Nephron progenitor cell (in vitro differentiated cells): ENCODE measurements around the gene OR6N1.

Source experiments
- DNase-seq: peaks from one replicate; pipeline ENCODE4 v3.0.0; 2021
- H3K27ac Mint-ChIP-seq: 2 replicates; pipeline ENCODE4 v1.8.0; 2021; ENCODE audit warnings: mild to moderate bottlenecking, moderate library complexity, mixed read lengths
- H3K27me3 Mint-ChIP-seq: 2 replicates; pipeline ENCODE4 v1.8.0; 2021; ENCODE audit warnings: mild to moderate bottlenecking, low read depth, mixed read lengths; ENCODE audit not compliant: poor library complexity
- H3K36me3 Mint-ChIP-seq: 2 replicates; pipeline ENCODE4 v1.8.0; 2021; ENCODE audit warnings: low read depth, mixed read lengths
- H3K4me1 Mint-ChIP-seq: 2 replicates; pipeline ENCODE4 v1.8.0; 2021; ENCODE audit warnings: mixed read lengths
- H3K4me3 Mint-ChIP-seq: 2 replicates; pipeline ENCODE4 v1.8.0; 2021; ENCODE audit warnings: mild to moderate bottlenecking, moderate library complexity, mixed read lengths
- H3K9me3 Mint-ChIP-seq: 2 replicates; pipeline ENCODE4 v1.8.0; 2021; ENCODE audit warnings: mild to moderate bottlenecking, moderate library complexity, mixed read lengths
- TF ChIP-seq, protein P1 (sequence below): fragments of 200-600 bp; sonication (generic); IDR thresholded peaks from 2 replicates; pipeline ENCODE4 v1.5.0; 2021; ENCODE audit warnings: antibody characterized with exemption

OR6N1 gene

DNA sequence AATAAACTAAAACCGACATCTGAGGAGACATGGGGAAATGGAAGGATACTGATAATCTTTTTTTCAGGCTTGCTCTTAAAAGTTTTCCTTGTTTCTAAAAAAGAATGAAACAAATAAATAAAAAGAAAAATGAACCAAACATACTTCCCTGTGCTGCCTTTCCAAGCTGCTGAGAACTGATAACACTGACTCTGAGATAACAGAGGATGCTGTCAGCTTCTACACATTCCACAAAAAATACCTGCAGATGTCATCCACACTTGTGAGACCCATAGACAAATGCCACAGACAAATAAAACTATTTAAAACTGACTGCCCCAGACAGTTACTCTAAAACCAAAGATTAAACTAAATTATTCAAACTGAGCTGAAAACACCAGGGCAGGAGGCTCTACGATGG is 39.5 kb downstream of the OR6N1 start:
- no peak overlapping the region for H3K4me3 Mint-ChIP-seq
- no peak for DNase-seq
- TF ChIP-seq, protein P1, sequence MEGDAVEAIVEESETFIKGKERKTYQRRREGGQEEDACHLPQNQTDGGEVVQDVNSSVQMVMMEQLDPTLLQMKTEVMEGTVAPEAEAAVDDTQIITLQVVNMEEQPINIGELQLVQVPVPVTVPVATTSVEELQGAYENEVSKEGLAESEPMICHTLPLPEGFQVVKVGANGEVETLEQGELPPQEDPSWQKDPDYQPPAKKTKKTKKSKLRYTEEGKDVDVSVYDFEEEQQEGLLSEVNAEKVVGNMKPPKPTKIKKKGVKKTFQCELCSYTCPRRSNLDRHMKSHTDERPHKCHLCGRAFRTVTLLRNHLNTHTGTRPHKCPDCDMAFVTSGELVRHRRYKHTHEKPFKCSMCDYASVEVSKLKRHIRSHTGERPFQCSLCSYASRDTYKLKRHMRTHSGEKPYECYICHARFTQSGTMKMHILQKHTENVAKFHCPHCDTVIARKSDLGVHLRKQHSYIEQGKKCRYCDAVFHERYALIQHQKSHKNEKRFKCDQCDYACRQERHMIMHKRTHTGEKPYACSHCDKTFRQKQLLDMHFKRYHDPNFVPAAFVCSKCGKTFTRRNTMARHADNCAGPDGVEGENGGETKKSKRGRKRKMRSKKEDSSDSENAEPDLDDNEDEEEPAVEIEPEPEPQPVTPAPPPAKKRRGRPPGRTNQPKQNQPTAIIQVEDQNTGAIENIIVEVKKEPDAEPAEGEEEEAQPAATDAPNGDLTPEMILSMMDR: no peak
- H3K27me3 Mint-ChIP-seq: no peaks in the 10 kb centered on the region
- no peaks in the 10 kb centered on the region for H3K36me3 Mint-ChIP-seq
- H3K9me3 Mint-ChIP-seq: no peaks in the 10 kb centered on the region
- H3K27ac Mint-ChIP-seq: no peak overlapping the region
- H3K4me1 Mint-ChIP-seq: no peaks in the 10 kb centered on the region

DNA sequence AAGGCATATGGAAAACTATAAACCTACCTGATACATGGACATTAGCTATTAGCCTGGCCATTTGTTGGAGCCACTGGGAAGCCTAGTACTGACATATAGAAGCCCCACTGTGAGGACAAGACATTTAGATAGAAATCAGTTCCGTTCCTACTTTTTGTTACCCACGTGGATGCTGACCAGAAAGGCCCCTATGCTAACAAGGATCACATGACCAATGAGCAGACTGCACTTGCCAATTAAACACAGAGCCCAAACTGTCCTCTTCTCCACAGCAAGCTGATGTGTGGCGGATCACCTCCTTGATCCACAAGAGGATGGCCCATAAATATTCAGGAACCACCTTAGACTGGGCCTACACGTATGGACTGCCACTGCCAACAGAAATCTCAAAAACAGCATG is 40.3 kb downstream of the OR6N1 start:
- TF ChIP-seq, protein P1: no peak
- H3K27ac Mint-ChIP-seq: no peak overlapping the region
- H3K9me3 Mint-ChIP-seq: no peaks in the 10 kb centered on the region
- DNase-seq: no peak
- no peaks in the 10 kb centered on the region for H3K27me3 Mint-ChIP-seq
- no peaks in the 10 kb centered on the region for H3K4me1 Mint-ChIP-seq
- H3K36me3 Mint-ChIP-seq: no peaks in the 10 kb centered on the region
- no peak overlapping the region for H3K4me3 Mint-ChIP-seq

GRCh38 chr1:158730453-158730852 is 41.5 kb downstream of the OR6N1 start:
- Mint-ChIP-seq H3K4me3 (no peak overlapping the region), H3K27me3 (no peaks in the 10 kb centered on the region), H3K27ac (no peak overlapping the region), H3K9me3 (no peaks in the 10 kb centered on the region), H3K36me3 (no peaks in the 10 kb centered on the region), H3K4me1 (no peaks in the 10 kb centered on the region)
- TF ChIP-seq, protein P1: no peak
- no peak for DNase-seq

GRCh38 chr1:158728510-158729225 is 43.3 kb downstream of the OR6N1 start:
- Mint-ChIP-seq H3K27me3 (no peaks in the 10 kb centered on the region), H3K27ac (no peak overlapping the region)
- TF ChIP-seq, protein P1: no peak

GRCh38 chr1:158724442-158724841 is 47.6 kb downstream of the OR6N1 start:
- DNase-seq: no peak
- Mint-ChIP-seq H3K4me3 (no peak overlapping the region), H3K9me3 (no peaks in the 10 kb centered on the region), H3K36me3 (no peaks in the 10 kb centered on the region), H3K27me3 (no peaks in the 10 kb centered on the region), H3K4me1 (no peaks in the 10 kb centered on the region), H3K27ac (no peak overlapping the region)
- TF ChIP-seq, protein P1: no peak

More at GRCh38 chr1:158728510-158729225, 43.3 kb downstream of the OR6N1 start:
- Mint-ChIP-seq H3K9me3 (no peaks in the 10 kb centered on the region), H3K4me3 (no peak overlapping the region), H3K36me3 (no peaks in the 10 kb centered on the region), H3K4me1 (no peaks in the 10 kb centered on the region)
- DNase-seq: no peak

DNA sequence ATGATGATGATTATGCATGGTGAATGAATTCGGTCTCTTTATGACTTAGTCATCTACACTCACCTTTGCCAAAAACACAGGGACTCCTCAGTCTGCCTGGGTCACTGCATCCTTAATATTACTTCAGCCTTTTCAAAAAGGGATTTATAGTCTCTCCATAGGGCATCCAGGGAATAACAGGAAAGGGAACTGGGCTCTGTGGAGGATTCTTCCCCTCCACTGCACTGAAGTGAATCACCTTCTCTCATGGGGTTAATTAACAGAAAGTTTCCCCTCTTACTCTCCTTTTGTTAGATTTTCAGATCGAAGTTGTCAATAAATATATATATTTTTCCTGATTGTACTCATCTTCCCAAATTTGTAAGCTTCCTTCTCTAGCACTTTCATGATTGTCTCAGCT is 51.4 kb downstream of the OR6N1 start, which contains the start of gene OR6K3:
TSS of gene OR6K3 (minus strand) at position 101 of the 400 bp plus-strand sequence. CDS start 2,605 bp downstream, outside the sequence.
- Mint-ChIP-seq H3K4me1 (no peaks in the 10 kb centered on the region), H3K4me3 (no peak within 1 kb of the TSS), H3K27me3 (no peaks in the 10 kb centered on the region), H3K36me3 (no peaks in the 10 kb centered on the region), H3K9me3 (no peaks in the 10 kb centered on the region), H3K27ac (no peak within 1 kb of the TSS)
- TF ChIP-seq, protein P1: no peak
- no peak for DNase-seq
